Hepatocyte (in vitro differentiated cells): ENCODE results near the gene MFAP3. TPM values are rescaled to one million over a fixed set of nuclear protein-coding genes. Genes with fewer than 3 reads are reported as not detected.

Experiments
- DNase-seq: peaks from one replicate; pipeline ENCODE4 v3.0.0-alpha.2; 2016; ENCODE audit warnings: low spot score
- H2AFZ ChIP-seq: fragments of 200-600 bp; sonication (generic); 2 replicates; pipeline ENCODE4 v1.6.0; 2016; ENCODE audit warnings: antibody characterized with exemption, mild to moderate bottlenecking
- H3K27ac ChIP-seq: fragments of 200-600 bp; sonication (generic); 2 replicates; pipeline ENCODE4 v1.5.1; 2016; ENCODE audit warnings: mild to moderate bottlenecking
- H3K27me3 ChIP-seq: fragments of 200-600 bp; sonication (generic); 2 replicates; pipeline ENCODE4 v1.6.1; 2016
- H3K36me3 ChIP-seq: fragments of 200-600 bp; sonication (generic); replicated peaks from 2 replicates; pipeline ENCODE4 v1.5.1; 2016; ENCODE audit warnings: low read depth; ENCODE audit not compliant: insufficient read depth
- H3K4me1 ChIP-seq: fragments of 200-600 bp; sonication (generic); 2 replicates; pipeline ENCODE4 v1.5.1; 2016; ENCODE audit warnings: mild to moderate bottlenecking, moderate library complexity; ENCODE audit not compliant: insufficient read depth
- H3K4me2 ChIP-seq: fragments of 200-600 bp; sonication (generic); 2 replicates; pipeline ENCODE4 v1.6.0; 2016
- H3K4me3 ChIP-seq: fragments of 200-600 bp; sonication (generic); 2 replicates; pipeline ENCODE4 v1.5.1; 2016; ENCODE audit warnings: mild to moderate bottlenecking
- H3K79me2 ChIP-seq: fragments of 200-600 bp; sonication (generic); 2 replicates; pipeline ENCODE4 v1.6.0; 2017; ENCODE audit warnings: mild to moderate bottlenecking
- H3K9me2 ChIP-seq: fragments of 200-600 bp; sonication (generic); replicated peaks from 2 replicates; pipeline ENCODE4 v1.6.0; 2017; ENCODE audit warnings: mild to moderate bottlenecking; ENCODE audit not compliant: insufficient read depth
- H3K9me3 ChIP-seq: fragments of 200-600 bp; sonication (generic); 2 replicates; pipeline ENCODE4 v1.5.1; 2016; ENCODE audit warnings: low read depth, mild to moderate bottlenecking
- H4K20me1 ChIP-seq: fragments of 200-600 bp; sonication (generic); 2 replicates; pipeline ENCODE4 v1.6.0; 2016; ENCODE audit warnings: mild to moderate bottlenecking; ENCODE audit not compliant: insufficient read depth, poor library complexity, severe bottlenecking
- CTCF ChIP-seq: fragments of 200-600 bp; sonication (generic); IDR thresholded peaks from 2 replicates; pipeline ENCODE4 v1.5.1; 2016; ENCODE audit warnings: antibody characterized with exemption, mild to moderate bottlenecking; ENCODE audit not compliant: poor library complexity
- EZH2 ChIP-seq: fragments of 200-600 bp; sonication (generic); IDR thresholded peaks from 2 replicates; pipeline ENCODE4 v1.6.1; 2016; ENCODE audit warnings: antibody characterized with exemption, mild to moderate bottlenecking, borderline replicate concordance
- EZH2phosphoT487 ChIP-seq: fragments of 200-600 bp; sonication (generic); IDR thresholded peaks from one replicate; pipeline ENCODE4 v1.6.1; 2018; ENCODE audit warnings: antibody characterized with exemption, mild to moderate bottlenecking, low read depth, moderate library complexity; ENCODE audit not compliant: unreplicated experiment, severe bottlenecking
- WGBS: methylation state at CpG from one replicate; pipeline ENCODE4 v1.1.6; 2016; ENCODE audit warnings: low lambda C conversion rate; ENCODE audit errors: missing lambda C conversion rate; 5-methylcytosine and 5-hydroxymethylcytosine counted together
- polyA plus RNA-seq: library from polyadenylated mRNA; unstranded; fragments of >200 nt; fragmentation: Nextera tagmentation; extraction: Ambion mirVana; gene quantifications from 2 replicates; pipeline ENCODE4 v1.2.1, GENCODE V29; 2016
- total RNA-seq: library from RNA; depleted of rRNA; stranded (reverse); fragments of >200 nt; gene quantifications from 2 replicates; pipeline ENCODE4 v1.2.3, GENCODE V29; 2014

Gene MFAP3
- total and polyA plus RNA-seq, 2 experiments from 2014 or later, result 14.4 to 65.4 TPM

GRCh38 chr5:154044099-154044498 is 5.3 kb downstream of the MFAP3 start:
- WGBS, result 93% methylated on average over 3 of the region's 3 CpGs
- no peaks in the 10 kb centered on the region for H3K9me3 ChIP-seq

GRCh38 chr5:154044581-154044980 is 5.8 kb downstream of the MFAP3 start:
- H3K27me3 ChIP-seq, result no peaks in the 10 kb centered on the region

More at GRCh38 chr5:154044099-154044498, 5.3 kb downstream of the MFAP3 start:
- H3K79me2 ChIP-seq, result peaks cover 60% of the 10 kb centered on the region
- no peaks in the 10 kb centered on the region for H3K27me3 ChIP-seq
- TF ChIP-seq EZH2phosphoT487 (no peak), EZH2 (no peak), CTCF (no peak)
- H2AFZ ChIP-seq, result no peak overlapping the region
- no peak overlapping the region for H3K4me3 ChIP-seq
- H3K4me1 ChIP-seq, result peaks cover 9% of the 10 kb centered on the region
- H3K27ac ChIP-seq, result no peak overlapping the region
- no peaks in the 10 kb centered on the region for H3K36me3 ChIP-seq
- no peak for DNase-seq
- no peak overlapping the region for H3K4me2 ChIP-seq
- H4K20me1 ChIP-seq, result peaks cover 4% of the 10 kb centered on the region
- no peaks in the 10 kb centered on the region for H3K9me2 ChIP-seq

GRCh38 chr5:154046486-154046885 is 7.7 kb downstream of the MFAP3 start:
- peaks cover 36% of the 10 kb centered on the region for H3K79me2 ChIP-seq
- 91% methylated on average over 7 of the region's 7 CpGs for WGBS

More at GRCh38 chr5:154044581-154044980, 5.8 kb downstream of the MFAP3 start:
- H4K20me1 ChIP-seq, result peaks cover 4% of the 10 kb centered on the region
- peaks cover 55% of the 10 kb centered on the region for H3K79me2 ChIP-seq
- no peak overlapping the region for H3K4me3 ChIP-seq
- no peaks in the 10 kb centered on the region for H3K9me3 ChIP-seq
- no peaks in the 10 kb centered on the region for H3K36me3 ChIP-seq
- H3K4me2 ChIP-seq, result no peak overlapping the region
- no peak for DNase-seq
- 100% methylated on average over 2 of the region's 2 CpGs for WGBS
- H3K4me1 ChIP-seq, result peaks cover 7% of the 10 kb centered on the region
- TF ChIP-seq EZH2, result no peak
- no peak for TF ChIP-seq EZH2phosphoT487
- no peak for TF ChIP-seq CTCF
- no peak overlapping the region for H2AFZ ChIP-seq
- H3K27ac ChIP-seq, result no peak overlapping the region
- H3K9me2 ChIP-seq, result no peaks in the 10 kb centered on the region

More at GRCh38 chr5:154046486-154046885, 7.7 kb downstream of the MFAP3 start:
- Histone ChIP-seq H3K9me3 (no peaks in the 10 kb centered on the region), H2AFZ (no peak overlapping the region), H3K9me2 (no peaks in the 10 kb centered on the region), H3K4me3 (no peak overlapping the region), H3K27me3 (no peaks in the 10 kb centered on the region), H3K27ac (no peak overlapping the region), H3K4me2 (no peak overlapping the region), H3K4me1 (no peaks in the 10 kb centered on the region), H3K36me3 (no peaks in the 10 kb centered on the region), H4K20me1 (peaks cover 4% of the 10 kb centered on the region)
- no peak for TF ChIP-seq EZH2phosphoT487
- no peak for TF ChIP-seq EZH2
- TF ChIP-seq CTCF, result no peak
- no peak for DNase-seq
